ENCODE measurements around the gene CLEC6A.

The CLEC6A gene

GRCh38 chr12:8501720-8502119, 46.0 kb downstream of the CLEC6A start:
- Histone ChIP-seq H3K27me3 (ENCODE audit: low read length) (no peaks in the 10 kb centered on the region), H3K36me3 (ENCODE audit: low read length) (no peaks in the 10 kb centered on the region), H3K9me2 (replicated peaks; ENCODE audit: insufficient read depth, low read length) (no peaks in the 10 kb centered on the region), H3K9me3 (ENCODE audit: insufficient read depth, low read length) (no peaks in the 10 kb centered on the region), H3K4me2 (ENCODE audit: low read depth, low read length, poor library complexity, severe bottlenecking) (no peak overlapping the region), H3K79me2 (ENCODE audit: insufficient read depth, low read length) (no peaks in the 10 kb centered on the region), H4K20me1 (ENCODE audit: low read depth, low read length) (no peaks in the 10 kb centered on the region), H2AFZ (ENCODE audit: low read depth, low read length, severe bottlenecking) (peak overlapping the region; percentile 35), H3K4me3 (ENCODE audit: insufficient read depth, low read length, poor library complexity, severe bottlenecking) (no peak overlapping the region), H3K9ac (ENCODE audit: low read length) (no peak overlapping the region), H3F3A (ENCODE audit: insufficient read depth) (no peaks in the 10 kb centered on the region), H3K27ac (ENCODE audit: low read depth, low read length) (no peak overlapping the region)
- TF ChIP-seq EZH2phosphoT487 (conservative IDR thresholded peaks at IDR 0.05; ENCODE audit: low read length) (no peak), CTCF (IDR thresholded peaks at IDR 0.05; ENCODE audit: insufficient read depth, low read length, poor library complexity, severe bottlenecking) (no peak)

- no peaks in the 10 kb centered on the region for H3K36me3 ChIP-seq (ENCODE audit: low read length)
- H3F3A ChIP-seq (ENCODE audit: insufficient read depth), result no peaks in the 10 kb centered on the region
- no peaks in the 10 kb centered on the region for H3K9me2 ChIP-seq (replicated peaks; ENCODE audit: insufficient read depth, low read length)
- H3K9me3 ChIP-seq (ENCODE audit: insufficient read depth, low read length), result no peaks in the 10 kb centered on the region
- no peak overlapping the region for H2AFZ ChIP-seq (ENCODE audit: low read depth, low read length, severe bottlenecking)
- H3K4me2 ChIP-seq (ENCODE audit: low read depth, low read length, poor library complexity, severe bottlenecking), result no peak overlapping the region
- H3K27ac ChIP-seq (ENCODE audit: low read depth, low read length), result no peak overlapping the region
- TF ChIP-seq EZH2phosphoT487 (conservative IDR thresholded peaks at IDR 0.05; ENCODE audit: low read length), result no peak
- no peak for TF ChIP-seq CTCF (IDR thresholded peaks at IDR 0.05; ENCODE audit: insufficient read depth, low read length, poor library complexity, severe bottlenecking)
- no peak overlapping the region for H3K9ac ChIP-seq (ENCODE audit: low read length)
- H4K20me1 ChIP-seq (ENCODE audit: low read depth, low read length), result no peaks in the 10 kb centered on the region
- H3K4me3 ChIP-seq (ENCODE audit: insufficient read depth, low read length, poor library complexity, severe bottlenecking), result no peak overlapping the region
- H3K27me3 ChIP-seq (ENCODE audit: low read length), result no peaks in the 10 kb centered on the region
- H3K79me2 ChIP-seq (ENCODE audit: insufficient read depth, low read length), result no peaks in the 10 kb centered on the region
Observed at GRCh38 chr12:8504351-8504750, 48.6 kb downstream of the CLEC6A start.

GRCh38 chr12:8507596-8507995, 51.8 kb downstream of the CLEC6A start:
- Histone ChIP-seq H3K79me2 (ENCODE audit: insufficient read depth, low read length) (no peaks in the 10 kb centered on the region), H3K9ac (ENCODE audit: low read length) (no peak overlapping the region), H3K27ac (ENCODE audit: low read depth, low read length) (no peak overlapping the region), H3K9me3 (ENCODE audit: insufficient read depth, low read length) (no peaks in the 10 kb centered on the region), H3K36me3 (ENCODE audit: low read length) (no peaks in the 10 kb centered on the region), H3K27me3 (ENCODE audit: low read length) (no peaks in the 10 kb centered on the region), H2AFZ (ENCODE audit: low read depth, low read length, severe bottlenecking) (no peak overlapping the region), H3F3A (ENCODE audit: insufficient read depth) (no peaks in the 10 kb centered on the region), H3K9me2 (replicated peaks; ENCODE audit: insufficient read depth, low read length) (no peaks in the 10 kb centered on the region), H3K4me2 (ENCODE audit: low read depth, low read length, poor library complexity, severe bottlenecking) (no peak overlapping the region), H3K4me3 (ENCODE audit: insufficient read depth, low read length, poor library complexity, severe bottlenecking) (no peak overlapping the region), H4K20me1 (ENCODE audit: low read depth, low read length) (no peaks in the 10 kb centered on the region)
- no peak for TF ChIP-seq CTCF (IDR thresholded peaks at IDR 0.05; ENCODE audit: insufficient read depth, low read length, poor library complexity, severe bottlenecking)

DNA sequence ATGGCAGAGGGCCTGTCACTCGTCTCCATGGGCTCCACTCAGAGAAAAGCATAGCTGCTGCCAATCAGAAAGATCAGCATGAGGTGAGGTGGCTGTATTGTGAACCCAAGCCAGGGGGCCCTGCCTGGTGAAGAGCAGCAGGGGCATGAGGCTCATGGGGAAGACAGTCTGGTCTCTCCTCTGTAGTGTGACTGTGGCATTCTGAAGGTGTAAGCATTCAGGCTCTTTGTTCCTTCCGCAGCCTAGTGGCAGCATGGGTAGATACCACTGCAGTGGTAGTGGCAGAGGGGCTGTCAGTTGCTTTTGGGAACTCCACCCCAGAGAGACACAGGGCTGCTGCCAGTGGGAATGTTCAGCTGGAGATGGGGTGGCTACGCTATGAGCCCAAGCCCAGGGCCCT, 52.5 kb downstream of the CLEC6A start:
- TF ChIP-seq CTCF (IDR thresholded peaks at IDR 0.05; ENCODE audit: insufficient read depth, low read length, poor library complexity, severe bottlenecking), result no peak
- no peak for TF ChIP-seq EZH2phosphoT487 (conservative IDR thresholded peaks at IDR 0.05; ENCODE audit: low read length)
- Histone ChIP-seq H3K27ac (ENCODE audit: low read depth, low read length) (no peak overlapping the region), H3K36me3 (ENCODE audit: low read length) (no peaks in the 10 kb centered on the region), H2AFZ (ENCODE audit: low read depth, low read length, severe bottlenecking) (no peak overlapping the region), H3K9ac (ENCODE audit: low read length) (no peak overlapping the region), H3K4me2 (ENCODE audit: low read depth, low read length, poor library complexity, severe bottlenecking) (no peak overlapping the region), H3K27me3 (ENCODE audit: low read length) (no peaks in the 10 kb centered on the region), H3F3A (ENCODE audit: insufficient read depth) (no peaks in the 10 kb centered on the region), H3K9me3 (ENCODE audit: insufficient read depth, low read length) (no peaks in the 10 kb centered on the region), H3K4me3 (ENCODE audit: insufficient read depth, low read length, poor library complexity, severe bottlenecking) (no peak overlapping the region), H4K20me1 (ENCODE audit: low read depth, low read length) (no peaks in the 10 kb centered on the region), H3K9me2 (replicated peaks; ENCODE audit: insufficient read depth, low read length) (no peaks in the 10 kb centered on the region), H3K79me2 (ENCODE audit: insufficient read depth, low read length) (no peaks in the 10 kb centered on the region)
